ENCODE results near the gene ZFP64. TPM values are rescaled to one million over a fixed set of nuclear protein-coding genes. Genes with fewer than 3 reads are reported as not detected.
"Not testable (repeated sequence)": the region's sequence is repeated elsewhere in the genome, so short reads cannot be mapped to it uniquely, and the experiment has no call there.

ZFP64 gene
- total and polyA plus RNA-seq, 2 donors (not counting 3 experiments of a cell fraction or from before 2014, with no cell fraction given), result 31.7 to 35.4 TPM

DNA sequence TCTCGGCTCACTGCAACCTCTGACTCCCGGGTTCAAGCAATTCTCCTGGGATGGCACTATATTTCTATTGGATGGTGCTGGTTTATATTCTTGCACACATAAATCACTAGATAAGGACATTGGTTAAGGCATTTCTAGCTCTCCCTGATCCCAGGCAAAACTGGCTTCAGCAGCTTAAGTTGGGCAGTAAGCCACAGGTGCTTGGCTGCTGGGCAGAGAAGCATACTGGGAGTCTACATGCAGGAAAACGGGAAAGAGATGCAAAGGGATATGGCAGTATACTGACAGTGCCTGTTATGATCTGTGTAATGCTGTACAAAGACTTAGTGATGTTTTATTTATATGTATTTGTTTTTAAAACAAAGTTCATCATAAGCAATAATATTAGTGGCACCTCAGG is 33.3 kb upstream of the ZFP64 start:
- Histone ChIP-seq H3K4me3 (replicated peaks in 1 of 3; ENCODE audit: insufficient read depth in 1 of 3, low read depth in 1 of 3, low read length in 3 of 3) (no peak overlapping the region), H3K36me3 (ENCODE audit: control insufficient read depth in 2 of 2, extremely low read depth in 1 of 2, insufficient read depth in 2 of 2, low read length in 2 of 2) (no peaks in the 10 kb centered on the region), H4K20me1 (replicated peaks; ENCODE audit: control insufficient read depth, extremely low read depth, insufficient read depth, low read length) (no peaks in the 10 kb centered on the region), H3K9me1 (replicated peaks; ENCODE audit: control insufficient read depth, extremely low read depth, insufficient read depth, low read length) (no peaks in the 10 kb centered on the region), H3K4me1 (ENCODE audit: control insufficient read depth, extremely low read depth, insufficient read depth, low read length) (no peaks in the 10 kb centered on the region), H2AFZ (ENCODE audit: low read depth, low read length) (no peak overlapping the region), H3K27me3 (ENCODE audit: control insufficient read depth in 2 of 2, insufficient read depth in 2 of 2, low read length in 2 of 2) (peaks cover 2% of the 10 kb centered on the region in 2 experiments), H3K4me2 (ENCODE audit: insufficient read depth, low read length) (no peak overlapping the region), H3K79me2 (ENCODE audit: control insufficient read depth, insufficient read depth, low read length) (no peaks in the 10 kb centered on the region), H3K9ac (replicated peaks; ENCODE audit: extremely low read depth, insufficient read depth, low read length) (no peak overlapping the region), H3K9me3 (replicated peaks; ENCODE audit: control insufficient read depth, insufficient read depth, low read length) (no peaks in the 10 kb centered on the region), H3K27ac (ENCODE audit: insufficient read depth, low read depth, low read length) (no peak overlapping the region)
- TF ChIP-seq POLR2AphosphoS5 (IDR thresholded peaks at IDR 0.05; ENCODE audit: insufficient read depth, low read depth, low read length), result no peak
- no peak for TF ChIP-seq EZH2 (IDR thresholded peaks at IDR 0.05; ENCODE audit: borderline replicate concordance, low read depth, low read length, severe bottlenecking)
- POLR2A ChIA-PET, result no interaction called here
- no peak for DNase-seq (ENCODE audit: low read depth, low spot score)
- BruUV-seq (replicated peaks), result no TSS peak
- dilution Hi-C loops (cut with MboI; ENCODE audit: extremely low pct_ligation_motif_present, low sequenced_read_pairs), result no loop called here
- intact Hi-C loops (cut with micrococcal nuclease), result no loop called here
- CTCF ChIA-PET, result no interaction called here
- no peak for FAIRE-seq

DNA sequence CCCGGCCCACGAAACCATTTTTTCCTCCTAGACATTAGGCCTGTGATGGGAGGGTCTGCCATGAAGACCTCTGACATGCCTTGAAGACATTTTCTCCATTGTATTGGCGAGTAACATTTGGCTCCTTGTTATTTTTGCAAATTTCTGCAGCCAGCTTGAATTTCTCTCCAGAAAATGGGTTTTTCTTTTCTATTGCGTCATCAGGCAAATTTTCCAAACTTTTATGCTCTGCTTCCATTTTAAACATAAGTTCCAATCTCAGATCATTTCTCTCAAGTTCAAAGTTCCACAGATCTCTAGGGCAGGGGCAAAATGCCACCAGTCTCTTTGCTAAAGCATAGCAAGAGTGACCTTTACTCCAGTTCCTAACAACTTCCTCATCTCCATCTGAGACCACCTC is 29.8 kb upstream of the ZFP64 start:
- not testable (repeated sequence) for BruUV-seq (replicated peaks); H3K4me3 ChIP-seq (replicated peaks in 1 of 3; ENCODE audit: insufficient read depth in 1 of 3, low read depth in 1 of 3, low read length in 3 of 3); H3K4me2 ChIP-seq (ENCODE audit: insufficient read depth, low read length)

DNA sequence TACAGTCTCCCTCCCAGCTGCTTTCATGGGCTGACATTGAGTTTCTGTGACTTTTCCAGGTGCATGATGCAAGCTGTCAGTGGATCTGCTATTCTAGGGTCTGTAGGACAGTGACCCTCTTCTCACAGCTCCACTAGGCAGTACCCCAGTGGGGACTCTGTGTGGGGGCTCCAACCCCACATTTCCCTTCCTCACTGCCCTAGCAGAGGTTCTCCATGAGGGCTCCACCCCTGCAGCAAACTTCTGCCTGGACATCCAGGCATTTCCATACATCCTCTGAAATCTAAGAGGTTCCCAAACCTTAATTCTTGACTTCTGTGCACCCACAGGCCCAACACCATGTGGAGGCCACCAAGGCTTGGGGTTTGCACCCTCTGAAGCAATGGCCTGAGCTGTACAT is 29.3 kb upstream of the ZFP64 start:
- H3K4me2 ChIP-seq (ENCODE audit: insufficient read depth, low read length); H3K9ac ChIP-seq (replicated peaks; ENCODE audit: extremely low read depth, insufficient read depth, low read length); FAIRE-seq; BruUV-seq (replicated peaks); H2AFZ ChIP-seq (ENCODE audit: low read depth, low read length); H3K4me3 ChIP-seq (replicated peaks in 1 of 3; ENCODE audit: insufficient read depth in 1 of 3, low read depth in 1 of 3, low read length in 3 of 3); H3K27me3 ChIP-seq (ENCODE audit: control insufficient read depth in 2 of 2, insufficient read depth in 2 of 2, low read length in 2 of 2); POLR2A ChIA-PET; H4K20me1 ChIP-seq (replicated peaks; ENCODE audit: control insufficient read depth, extremely low read depth, insufficient read depth, low read length); H3K79me2 ChIP-seq (ENCODE audit: control insufficient read depth, insufficient read depth, low read length); CTCF ChIA-PET; H3K9me1 ChIP-seq (replicated peaks; ENCODE audit: control insufficient read depth, extremely low read depth, insufficient read depth, low read length); dilution Hi-C loops (cut with MboI; ENCODE audit: extremely low pct_ligation_motif_present, low sequenced_read_pairs); H3K4me1 ChIP-seq (ENCODE audit: control insufficient read depth, extremely low read depth, insufficient read depth, low read length); DNase-seq (ENCODE audit: low read depth, low spot score); intact Hi-C loops (cut with micrococcal nuclease); H3K36me3 ChIP-seq (ENCODE audit: control insufficient read depth in 2 of 2, extremely low read depth in 1 of 2, insufficient read depth in 2 of 2, low read length in 2 of 2); H3K27ac ChIP-seq (ENCODE audit: insufficient read depth, low read depth, low read length); H3K9me3 ChIP-seq (replicated peaks; ENCODE audit: control insufficient read depth, insufficient read depth, low read length): not testable (repeated sequence)

More for the DNA sequence above, 29.8 kb upstream of the ZFP64 start:
- H3K79me2 ChIP-seq (ENCODE audit: control insufficient read depth, insufficient read depth, low read length); H3K36me3 ChIP-seq (ENCODE audit: control insufficient read depth in 2 of 2, extremely low read depth in 1 of 2, insufficient read depth in 2 of 2, low read length in 2 of 2); dilution Hi-C loops (cut with MboI; ENCODE audit: extremely low pct_ligation_motif_present, low sequenced_read_pairs); H3K4me1 ChIP-seq (ENCODE audit: control insufficient read depth, extremely low read depth, insufficient read depth, low read length); POLR2A ChIA-PET; H3K27ac ChIP-seq (ENCODE audit: insufficient read depth, low read depth, low read length); CTCF ChIA-PET; H3K27me3 ChIP-seq (ENCODE audit: control insufficient read depth in 2 of 2, insufficient read depth in 2 of 2, low read length in 2 of 2); H3K9me3 ChIP-seq (replicated peaks; ENCODE audit: control insufficient read depth, insufficient read depth, low read length); intact Hi-C loops (cut with micrococcal nuclease); DNase-seq (ENCODE audit: low read depth, low spot score); H2AFZ ChIP-seq (ENCODE audit: low read depth, low read length); H4K20me1 ChIP-seq (replicated peaks; ENCODE audit: control insufficient read depth, extremely low read depth, insufficient read depth, low read length); H3K9me1 ChIP-seq (replicated peaks; ENCODE audit: control insufficient read depth, extremely low read depth, insufficient read depth, low read length); FAIRE-seq; H3K9ac ChIP-seq (replicated peaks; ENCODE audit: extremely low read depth, insufficient read depth, low read length): not testable (repeated sequence)
